SIG-M5 treated with dmso at 0.1 percent for 504 hours (cell line): ENCODE data around the gene PRSS56.

Experiments used
- DNase-seq: peaks from one replicate; lab custom pipeline; 2025; ENCODE audit not compliant: unreplicated experiment; lab: John Stamatoyannopoulos, UW

PRSS56 gene

GRCh38 chr2:232519581-232520438 is at the start of gene PRSS56:
PRSS56 (plus strand) TSS chr2:232520388; CDS start chr2:232520599, 211 bp downstream.
- no peak for DNase-seq

GRCh38 chr2:232473467-232473890 is 46.7 kb upstream of the PRSS56 start:
- no peak for DNase-seq

- no peak for DNase-seq
Measured at GRCh38 chr2:232476045-232476444, 44.1 kb upstream of the PRSS56 start.

- DNase-seq = no peak
Measured at GRCh38 chr2:232476791-232477190, 43.4 kb upstream of the PRSS56 start.

- DNase-seq = no peak
Measured at GRCh38 chr2:232477751-232478510, 42.3 kb upstream of the PRSS56 start.

GRCh38 chr2:232478571-232479340 is 41.4 kb upstream of the PRSS56 start:
- no peak for DNase-seq

GRCh38 chr2:232479341-232480200 is 40.6 kb upstream of the PRSS56 start:
- DNase-seq = no peak

- DNase-seq = no peak
Measured at GRCh38 chr2:232480201-232481190, 39.7 kb upstream of the PRSS56 start.

- no peak for DNase-seq
Measured at GRCh38 chr2:232481322-232482140, 38.7 kb upstream of the PRSS56 start.

GRCh38 chr2:232482301-232483238 is 37.6 kb upstream of the PRSS56 start:
- no peak for DNase-seq

GRCh38 chr2:232483311-232483922 is 36.8 kb upstream of the PRSS56 start:
- no peak for DNase-seq

GRCh38 chr2:232483923-232484627 is 36.1 kb upstream of the PRSS56 start:
- DNase-seq = no peak

- DNase-seq = no peak
Measured at GRCh38 chr2:232484628-232485347, 35.4 kb upstream of the PRSS56 start.

- DNase-seq = no peak
Measured at GRCh38 chr2:232485348-232485756, 34.8 kb upstream of the PRSS56 start.

GRCh38 chr2:232485757-232486557 is 34.2 kb upstream of the PRSS56 start:
- no peak for DNase-seq
